ENCODE data around the gene CARMIL1.

The CARMIL1 gene

GRCh38 chr6:25402125-25402524 is 123.0 kb downstream of the CARMIL1 start:
- Histone ChIP-seq H3K4me3 (ENCODE audit: low read depth in 1 of 2, low read length in 2 of 2) (no peak overlapping the region), H3K9ac (ENCODE audit: low read length) (no peak overlapping the region), H3K9me3 (ENCODE audit: low read length) (no peaks in the 10 kb centered on the region), H3K27me3 (ENCODE audit: control insufficient read depth in 1 of 2, insufficient read depth in 2 of 2, low read length in 2 of 2) (no peaks in the 10 kb centered on the region), H3K4me1 (ENCODE audit: insufficient read depth, low read length) (no peaks in the 10 kb centered on the region), H3K27ac (ENCODE audit: low read depth, low read length) (no peak overlapping the region), H3K36me3 (ENCODE audit: insufficient read depth, low read length) (no peaks in the 10 kb centered on the region)

GRCh38 chr6:25403150-25403549 is 124.0 kb downstream of the CARMIL1 start:
- no peaks in the 10 kb centered on the region for H3K27me3 ChIP-seq (ENCODE audit: control insufficient read depth in 1 of 2, insufficient read depth in 2 of 2, low read length in 2 of 2)
- no peaks in the 10 kb centered on the region for H3K4me1 ChIP-seq (ENCODE audit: insufficient read depth, low read length)
- no peak overlapping the region for H3K9ac ChIP-seq (ENCODE audit: low read length)
- no peaks in the 10 kb centered on the region for H3K9me3 ChIP-seq (ENCODE audit: low read length)
- no peaks in the 10 kb centered on the region for H3K36me3 ChIP-seq (ENCODE audit: insufficient read depth, low read length)
- H3K27ac ChIP-seq (ENCODE audit: low read depth, low read length): no peak overlapping the region
- H3K4me3 ChIP-seq (ENCODE audit: low read depth in 1 of 2, low read length in 2 of 2): no peak overlapping the region

GRCh38 chr6:25404091-25404490 is 124.9 kb downstream of the CARMIL1 start:
- Histone ChIP-seq H3K27ac (ENCODE audit: low read depth, low read length) (no peak overlapping the region), H3K9ac (ENCODE audit: low read length) (no peak overlapping the region), H3K4me3 (ENCODE audit: low read depth in 1 of 2, low read length in 2 of 2) (no peak overlapping the region), H3K36me3 (ENCODE audit: insufficient read depth, low read length) (no peaks in the 10 kb centered on the region), H3K4me1 (ENCODE audit: insufficient read depth, low read length) (no peaks in the 10 kb centered on the region), H3K9me3 (ENCODE audit: low read length) (no peaks in the 10 kb centered on the region), H3K27me3 (ENCODE audit: control insufficient read depth in 1 of 2, insufficient read depth in 2 of 2, low read length in 2 of 2) (no peaks in the 10 kb centered on the region)

GRCh38 chr6:25404693-25405169 is 125.6 kb downstream of the CARMIL1 start:
- Histone ChIP-seq H3K27me3 (ENCODE audit: control insufficient read depth in 1 of 2, insufficient read depth in 2 of 2, low read length in 2 of 2) (no peaks in the 10 kb centered on the region), H3K27ac (ENCODE audit: low read depth, low read length) (no peak overlapping the region), H3K9ac (ENCODE audit: low read length) (no peak overlapping the region), H3K4me1 (ENCODE audit: insufficient read depth, low read length) (no peaks in the 10 kb centered on the region), H3K4me3 (ENCODE audit: low read depth in 1 of 2, low read length in 2 of 2) (no peak overlapping the region), H3K9me3 (ENCODE audit: low read length) (no peaks in the 10 kb centered on the region), H3K36me3 (ENCODE audit: insufficient read depth, low read length) (no peaks in the 10 kb centered on the region)

GRCh38 chr6:25405442-25405841 is 126.3 kb downstream of the CARMIL1 start:
- Histone ChIP-seq H3K27ac (ENCODE audit: low read depth, low read length) (no peak overlapping the region), H3K9ac (ENCODE audit: low read length) (no peak overlapping the region), H3K27me3 (ENCODE audit: control insufficient read depth in 1 of 2, insufficient read depth in 2 of 2, low read length in 2 of 2) (no peaks in the 10 kb centered on the region), H3K4me3 (ENCODE audit: low read depth in 1 of 2, low read length in 2 of 2) (no peak overlapping the region), H3K4me1 (ENCODE audit: insufficient read depth, low read length) (no peaks in the 10 kb centered on the region), H3K9me3 (ENCODE audit: low read length) (no peaks in the 10 kb centered on the region), H3K36me3 (ENCODE audit: insufficient read depth, low read length) (no peaks in the 10 kb centered on the region)

GRCh38 chr6:25407431-25407830 is 128.3 kb downstream of the CARMIL1 start:
- no peak overlapping the region for H3K4me3 ChIP-seq (ENCODE audit: low read depth in 1 of 2, low read length in 2 of 2)
- H3K4me1 ChIP-seq (ENCODE audit: insufficient read depth, low read length): no peaks in the 10 kb centered on the region
- H3K27me3 ChIP-seq (ENCODE audit: control insufficient read depth in 1 of 2, insufficient read depth in 2 of 2, low read length in 2 of 2): no peaks in the 10 kb centered on the region
- H3K9ac ChIP-seq (ENCODE audit: low read length): no peak overlapping the region
- no peaks in the 10 kb centered on the region for H3K36me3 ChIP-seq (ENCODE audit: insufficient read depth, low read length)
- no peaks in the 10 kb centered on the region for H3K9me3 ChIP-seq (ENCODE audit: low read length)
- no peak overlapping the region for H3K27ac ChIP-seq (ENCODE audit: low read depth, low read length)

GRCh38 chr6:25410102-25410501 is 130.9 kb downstream of the CARMIL1 start:
- no peak overlapping the region for H3K9ac ChIP-seq (ENCODE audit: low read length)
- no peaks in the 10 kb centered on the region for H3K9me3 ChIP-seq (ENCODE audit: low read length)
- H3K27ac ChIP-seq (ENCODE audit: low read depth, low read length): no peak overlapping the region
- H3K27me3 ChIP-seq (ENCODE audit: control insufficient read depth in 1 of 2, insufficient read depth in 2 of 2, low read length in 2 of 2): no peaks in the 10 kb centered on the region
- no peaks in the 10 kb centered on the region for H3K36me3 ChIP-seq (ENCODE audit: insufficient read depth, low read length)
- no peak overlapping the region for H3K4me3 ChIP-seq (ENCODE audit: low read depth in 1 of 2, low read length in 2 of 2)
- no peaks in the 10 kb centered on the region for H3K4me1 ChIP-seq (ENCODE audit: insufficient read depth, low read length)

GRCh38 chr6:25411316-25411950 is 132.3 kb downstream of the CARMIL1 start:
- no peaks in the 10 kb centered on the region for H3K4me1 ChIP-seq (ENCODE audit: insufficient read depth, low read length)
- no peaks in the 10 kb centered on the region for H3K9me3 ChIP-seq (ENCODE audit: low read length)
- no peak overlapping the region for H3K4me3 ChIP-seq (ENCODE audit: low read depth in 1 of 2, low read length in 2 of 2)
- no peak overlapping the region for H3K9ac ChIP-seq (ENCODE audit: low read length)
- no peaks in the 10 kb centered on the region for H3K36me3 ChIP-seq (ENCODE audit: insufficient read depth, low read length)
- H3K27ac ChIP-seq (ENCODE audit: low read depth, low read length): no peak overlapping the region
- H3K27me3 ChIP-seq (ENCODE audit: control insufficient read depth in 1 of 2, insufficient read depth in 2 of 2, low read length in 2 of 2): no peaks in the 10 kb centered on the region

- Histone ChIP-seq H3K9ac (ENCODE audit: low read length) (no peak overlapping the region), H3K4me3 (ENCODE audit: low read depth in 1 of 2, low read length in 2 of 2) (no peak overlapping the region), H3K27ac (ENCODE audit: low read depth, low read length) (no peak overlapping the region), H3K9me3 (ENCODE audit: low read length) (no peaks in the 10 kb centered on the region), H3K4me1 (ENCODE audit: insufficient read depth, low read length) (no peaks in the 10 kb centered on the region), H3K36me3 (ENCODE audit: insufficient read depth, low read length) (no peaks in the 10 kb centered on the region), H3K27me3 (ENCODE audit: control insufficient read depth in 1 of 2, insufficient read depth in 2 of 2, low read length in 2 of 2) (no peaks in the 10 kb centered on the region)
Measured at GRCh38 chr6:25413207-25413905, 134.2 kb downstream of the CARMIL1 start.

- Histone ChIP-seq H3K9ac (ENCODE audit: low read length) (no peak overlapping the region), H3K4me1 (ENCODE audit: insufficient read depth, low read length) (no peaks in the 10 kb centered on the region), H3K9me3 (ENCODE audit: low read length) (no peaks in the 10 kb centered on the region), H3K27me3 (ENCODE audit: control insufficient read depth in 1 of 2, insufficient read depth in 2 of 2, low read length in 2 of 2) (no peaks in the 10 kb centered on the region), H3K27ac (ENCODE audit: low read depth, low read length) (no peak overlapping the region), H3K36me3 (ENCODE audit: insufficient read depth, low read length) (no peaks in the 10 kb centered on the region), H3K4me3 (ENCODE audit: low read depth in 1 of 2, low read length in 2 of 2) (no peak overlapping the region)
Measured at GRCh38 chr6:25414168-25414567, 135.0 kb downstream of the CARMIL1 start.

- H3K27me3 ChIP-seq (ENCODE audit: control insufficient read depth in 1 of 2, insufficient read depth in 2 of 2, low read length in 2 of 2): no peaks in the 10 kb centered on the region
- no peaks in the 10 kb centered on the region for H3K36me3 ChIP-seq (ENCODE audit: insufficient read depth, low read length)
- no peak overlapping the region for H3K4me3 ChIP-seq (ENCODE audit: low read depth in 1 of 2, low read length in 2 of 2)
- no peaks in the 10 kb centered on the region for H3K4me1 ChIP-seq (ENCODE audit: insufficient read depth, low read length)
- H3K9ac ChIP-seq (ENCODE audit: low read length): no peak overlapping the region
- no peak overlapping the region for H3K27ac ChIP-seq (ENCODE audit: low read depth, low read length)
- no peaks in the 10 kb centered on the region for H3K9me3 ChIP-seq (ENCODE audit: low read length)
Measured at GRCh38 chr6:25414755-25415154, 135.6 kb downstream of the CARMIL1 start.

- no peaks in the 10 kb centered on the region for H3K9me3 ChIP-seq (ENCODE audit: low read length)
- H3K27me3 ChIP-seq (ENCODE audit: control insufficient read depth in 1 of 2, insufficient read depth in 2 of 2, low read length in 2 of 2): no peaks in the 10 kb centered on the region
- no peak overlapping the region for H3K9ac ChIP-seq (ENCODE audit: low read length)
- no peaks in the 10 kb centered on the region for H3K4me1 ChIP-seq (ENCODE audit: insufficient read depth, low read length)
- H3K4me3 ChIP-seq (ENCODE audit: low read depth in 1 of 2, low read length in 2 of 2): no peak overlapping the region
- no peaks in the 10 kb centered on the region for H3K36me3 ChIP-seq (ENCODE audit: insufficient read depth, low read length)
- no peak overlapping the region for H3K27ac ChIP-seq (ENCODE audit: low read depth, low read length)
Measured at GRCh38 chr6:25415274-25415673, 136.1 kb downstream of the CARMIL1 start.
